Kidney (tissue), 14 donors: ENCODE data around the gene ANKRD9. TPM values are rescaled to one million over a fixed set of nuclear protein-coding genes. Genes with fewer than 3 reads are reported as not detected.
A peak's percentile ranks its signal among the peaks of the same experiment; 100 is the strongest.

Experiments used
- DNase-seq, 5 donors: peaks; one replicate each; pipeline ENCODE4 v3.0.0-alpha.2; 2013 to 2020
- FAIRE-seq: peaks from 2 replicates; lab custom pipeline; 2012; peaks lifted over from hg19 to GRCh38; lab: Jason Lieb, UNC
- H3K27ac ChIP-seq, 2 donors: one replicate each; pipeline ENCODE4 v1.7.0; 2013; ENCODE audit warnings: low read depth in 2 of 2, low read length in 2 of 2, inconsistent platforms in 1 of 2
- H3K27me3 ChIP-seq: one replicate; pipeline ENCODE4 v1.7.1; 2013; ENCODE audit warnings: low read length, inconsistent platforms; ENCODE audit not compliant: control insufficient read depth, insufficient read depth
- H3K36me3 ChIP-seq, 3 donors: one replicate each; pipeline versions ENCODE4 v1.7.0 to v1.7.1; 2013; ENCODE audit warnings: low read length in 3 of 3, control low read depth in 1 of 3, inconsistent platforms in 1 of 3; ENCODE audit not compliant: insufficient read depth in 3 of 3, control insufficient read depth in 2 of 3
- H3K4me1 ChIP-seq, 3 donors: one replicate each; pipeline versions ENCODE4 v1.7.0 to v1.7.1; 2013; ENCODE audit warnings: low read length in 3 of 3, inconsistent platforms in 1 of 3, low read depth in 1 of 3; ENCODE audit not compliant: control insufficient read depth in 2 of 3, insufficient read depth in 2 of 3
- H3K4me3 ChIP-seq, 3 donors: one replicate each; pipeline versions ENCODE4 v1.7.0 to v1.8.1; 2013; ENCODE audit warnings: low read length in 3 of 3, control low read depth in 1 of 3, inconsistent platforms in 1 of 3
- H3K9ac ChIP-seq, 3 donors: one replicate each; pipeline versions ENCODE4 v1.7.0 to v1.7.1; 2013; ENCODE audit warnings: low read length in 3 of 3, control low read depth in 1 of 3, inconsistent platforms in 1 of 3
- H3K9me3 ChIP-seq, 3 donors: one replicate each; pipeline versions ENCODE4 v1.7.0 to v1.7.1; 2013; ENCODE audit warnings: low read length in 3 of 3, control low read depth in 1 of 3, inconsistent platforms in 1 of 3; ENCODE audit not compliant: control insufficient read depth in 2 of 3, insufficient read depth in 1 of 3
- intact Hi-C: fragments of 100-400 bp; cut with DNase I; formaldehyde crosslinking; loops from one replicate; pipeline ENCODE4 v1.11.1; 2022
- polyA plus RNA-seq: library from polyadenylated mRNA; stranded (reverse); fragments of 350-450 nt; fragmentation: Illumina TruSeq; extraction: RNeasy Lipid Tissue Mini Kit (QIAGEN cat#74804); gene quantifications from one replicate; pipeline ENCODE4 v1.2.3, GENCODE V29; 2014; ENCODE audit warnings: low read depth, low replicate concordance; ENCODE audit not compliant: insufficient read depth
- total RNA-seq: library from RNA; stranded (reverse); fragmentation: NEBNext Ultra II Directional; extraction: Animal tissue kit (Norgen Biotek cat#: 25700); gene quantifications from one replicate; pipeline ENCODE4 v1.2.1, GENCODE V29; 2021
- TF ChIP-seq, protein P1 (sequence below): IDR thresholded peaks from 3 replicates; pipeline ENCODE4 v1.5.1; 2012; ENCODE audit warnings: mild to moderate bottlenecking, moderate library complexity, borderline replicate concordance; ENCODE audit not compliant: insufficient read depth; ENCODE audit errors: extremely low read depth
- donor health status: control.
- donor health status: control.
- donor health status: control.
- donor health status: control.
- donor health status: control.
- donor health status: DM: yes; HTN: yes; CAD: no.
- donor health status: Normal renal cell carcinoma (clear cell type).

Gene ANKRD9
- total and polyA plus RNA-seq, 2 donors from 2014 or later = 18.7 to 26.0 TPM

DNA sequence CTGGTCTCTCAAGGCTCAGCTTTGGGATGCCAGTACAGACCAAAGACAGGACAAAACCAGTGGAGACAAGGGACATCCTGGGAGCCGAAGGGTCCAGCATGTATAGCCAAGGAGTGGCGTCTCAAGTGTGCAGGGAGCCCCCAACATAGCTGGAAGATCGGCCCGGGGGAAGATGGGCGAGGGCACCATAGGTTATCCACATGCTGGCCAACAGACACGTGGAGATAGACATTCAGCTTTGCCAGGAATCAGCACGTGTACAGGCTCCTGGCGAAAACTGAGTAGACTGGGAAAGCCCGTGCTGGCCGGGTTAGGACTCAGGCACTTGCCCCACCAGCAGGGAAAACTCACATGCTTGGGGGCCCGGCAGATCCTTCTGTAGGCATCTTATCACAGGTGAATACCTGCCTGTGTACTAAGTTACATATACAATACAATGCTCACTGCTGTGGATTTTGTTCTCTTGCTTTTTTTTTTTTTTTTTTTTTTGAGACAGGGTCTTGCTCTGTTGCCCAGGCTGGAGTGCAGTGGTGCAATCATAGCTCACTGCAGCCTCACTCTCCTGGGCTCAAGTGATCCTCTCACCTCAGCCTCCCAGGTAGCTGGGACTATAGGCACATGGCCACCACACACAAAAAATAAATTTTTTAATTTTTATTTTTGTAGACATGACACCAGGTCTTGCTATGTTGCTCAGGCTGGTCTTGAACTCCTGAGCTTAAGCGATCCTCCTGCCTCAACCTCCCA, 5.6 kb upstream of the ANKRD9 start:
- DNase-seq = peak in 2 of 5 donors; percentile 39 to 55
- H3K36me3 ChIP-seq = no peaks in the 10 kb centered on the region
- intact Hi-C loops = loop anchor here (5.0 kb wide), 1 partner anchor 73 kb away; no protein-coding TSS in a partner anchor
- TF ChIP-seq, protein P1, sequence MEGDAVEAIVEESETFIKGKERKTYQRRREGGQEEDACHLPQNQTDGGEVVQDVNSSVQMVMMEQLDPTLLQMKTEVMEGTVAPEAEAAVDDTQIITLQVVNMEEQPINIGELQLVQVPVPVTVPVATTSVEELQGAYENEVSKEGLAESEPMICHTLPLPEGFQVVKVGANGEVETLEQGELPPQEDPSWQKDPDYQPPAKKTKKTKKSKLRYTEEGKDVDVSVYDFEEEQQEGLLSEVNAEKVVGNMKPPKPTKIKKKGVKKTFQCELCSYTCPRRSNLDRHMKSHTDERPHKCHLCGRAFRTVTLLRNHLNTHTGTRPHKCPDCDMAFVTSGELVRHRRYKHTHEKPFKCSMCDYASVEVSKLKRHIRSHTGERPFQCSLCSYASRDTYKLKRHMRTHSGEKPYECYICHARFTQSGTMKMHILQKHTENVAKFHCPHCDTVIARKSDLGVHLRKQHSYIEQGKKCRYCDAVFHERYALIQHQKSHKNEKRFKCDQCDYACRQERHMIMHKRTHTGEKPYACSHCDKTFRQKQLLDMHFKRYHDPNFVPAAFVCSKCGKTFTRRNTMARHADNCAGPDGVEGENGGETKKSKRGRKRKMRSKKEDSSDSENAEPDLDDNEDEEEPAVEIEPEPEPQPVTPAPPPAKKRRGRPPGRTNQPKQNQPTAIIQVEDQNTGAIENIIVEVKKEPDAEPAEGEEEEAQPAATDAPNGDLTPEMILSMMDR = no peak
- H3K9me3 ChIP-seq = no peaks in the 10 kb centered on the region
- no peak overlapping the region for H3K4me3 ChIP-seq
- no peaks in the 10 kb centered on the region for H3K27me3 ChIP-seq
- no peak overlapping the region for H3K9ac ChIP-seq
- peaks cover 0 to 12% (median 0%) of the 10 kb centered on the region in 3 donors for H3K4me1 ChIP-seq
- H3K27ac ChIP-seq = no peak overlapping the region
- no peak for FAIRE-seq

DNA sequence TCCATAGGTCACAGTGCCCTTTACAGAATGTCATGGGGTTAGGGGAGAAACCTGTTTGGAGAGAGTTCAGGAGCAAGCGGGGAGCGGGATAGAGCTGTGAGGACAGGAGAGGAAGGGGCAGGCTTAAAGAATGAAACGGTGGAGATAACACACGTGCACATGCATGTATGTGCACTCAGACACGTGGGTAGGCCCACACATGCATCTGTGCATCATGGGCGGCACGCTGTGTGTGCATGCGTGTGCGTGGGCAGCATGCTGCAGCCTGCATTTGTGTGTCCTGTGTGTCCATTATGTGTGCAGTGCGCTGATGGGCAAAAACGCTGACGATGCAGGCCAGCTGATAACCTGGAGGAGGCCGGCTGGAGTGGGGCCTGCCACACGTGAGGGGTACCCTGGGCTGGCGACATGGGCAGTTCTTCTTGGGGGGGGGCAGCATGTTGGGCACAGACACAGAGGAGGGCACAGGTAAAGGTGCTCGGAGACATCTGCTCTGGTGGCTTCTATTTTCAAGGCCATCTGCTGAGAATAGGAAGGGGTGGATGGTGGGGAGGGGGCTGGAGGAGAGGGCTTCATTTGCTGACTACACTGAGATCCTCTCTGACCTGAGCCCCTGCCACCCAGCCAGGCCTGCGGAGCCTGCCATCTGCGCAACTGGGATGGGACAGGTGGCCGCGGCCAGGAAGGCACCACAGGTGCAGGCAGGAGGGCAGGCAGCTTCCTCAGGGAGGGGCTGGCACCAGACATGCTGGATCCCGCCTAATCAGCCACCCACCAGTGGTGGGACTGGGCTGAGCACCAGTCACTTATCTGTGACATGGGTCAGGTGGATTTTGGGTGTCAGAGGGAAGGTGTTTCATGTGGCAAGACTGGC, 4.6 kb upstream of the ANKRD9 start:
- DNase-seq (peak in 2 of 5 donors; percentile 35 to 71), FAIRE-seq (no peak)
- Histone ChIP-seq H3K4me3 (no peak overlapping the region), H3K9me3 (no peaks in the 10 kb centered on the region), H3K27ac (no peak overlapping the region), H3K36me3 (no peaks in the 10 kb centered on the region), H3K4me1 (peaks cover 0 to 13% (median 0%) of the 10 kb centered on the region in 3 donors), H3K9ac (no peak overlapping the region), H3K27me3 (no peaks in the 10 kb centered on the region)
- TF ChIP-seq, protein P1 = no peak
- intact Hi-C loops = loop anchor here (5.0 kb wide), 1 partner anchor 72 kb away; no protein-coding TSS in a partner anchor

DNA sequence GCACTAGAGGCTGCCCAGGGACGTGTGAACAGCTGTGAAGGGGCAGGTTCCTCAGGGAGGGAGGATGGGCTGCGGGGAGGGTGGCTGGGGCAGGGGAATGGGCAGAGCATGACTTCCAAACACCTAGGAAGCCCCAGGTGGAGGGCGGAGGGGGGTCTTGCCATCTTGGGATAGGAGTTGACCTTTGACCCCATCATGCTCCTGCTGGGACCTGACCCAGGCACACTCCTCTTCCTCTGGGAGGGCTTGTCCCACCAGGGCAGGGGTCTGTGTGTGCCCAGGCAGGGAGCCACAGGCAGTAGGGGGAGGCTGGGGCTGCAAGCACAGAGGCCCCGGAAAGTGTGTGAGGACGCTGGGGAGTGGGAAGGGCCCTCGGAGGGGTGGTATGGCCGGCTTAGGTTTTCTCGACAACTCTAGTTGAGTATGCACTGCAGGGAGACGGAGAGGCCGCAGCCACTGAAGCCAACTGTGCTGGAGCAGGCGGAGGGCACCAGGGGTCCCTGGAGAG, 3.3 kb upstream of the ANKRD9 start:
- H3K4me3 ChIP-seq = no peak overlapping the region
- H3K27ac ChIP-seq = no peak overlapping the region
- FAIRE-seq (no peak), DNase-seq (peak in 2 of 5 donors; percentile 55 to 73)
- no peaks in the 10 kb centered on the region for H3K27me3 ChIP-seq
- intact Hi-C loops = loop anchor here (5.0 kb wide), 1 partner anchor 71 kb away; no protein-coding TSS in a partner anchor
- no peak overlapping the region for H3K9ac ChIP-seq
- H3K9me3 ChIP-seq = no peaks in the 10 kb centered on the region
- peaks cover 0 to 13% (median 4%) of the 10 kb centered on the region in 3 donors for H3K4me1 ChIP-seq
- TF ChIP-seq, protein P1 = no peak
- no peaks in the 10 kb centered on the region for H3K36me3 ChIP-seq
